Endothelial cell of umbilical vein (primary cell): ENCODE results near the gene MESD. TPM values are rescaled to one million over a fixed set of nuclear protein-coding genes. Genes with fewer than 3 reads are reported as not detected.

Experiments used
- BruUV-seq: library from RNA; stranded (reverse); fragments of 400-500 nt; replicated peaks from 2 replicates; lab custom pipeline; 2021; lab: Mats Ljungman, UMichigan
- CTCF ChIA-PET: fragments of 300-600, 350-600 bp; sonication (Branson Sonifier 250); formaldehyde crosslinking; loops from one replicate; lab custom pipeline; 2021; ENCODE audit warnings: antibody characterized with exemption, inconsistent platforms; lab: Charles Lee
- POLR2A ChIA-PET: fragments of 300-600, 350-600 bp; sonication (Branson Sonifier 250); formaldehyde crosslinking; loops from one replicate; lab custom pipeline; 2021; ENCODE audit warnings: antibody characterized with exemption, inconsistent platforms; lab: Charles Lee
- DNase-seq: peaks from one replicate; pipeline ENCODE4 v3.0.0-alpha.2; 2011; ENCODE audit warnings: low read depth, low spot score
- FAIRE-seq: peaks from 2 replicates; lab custom pipeline; 2011; peaks lifted over from hg19 to GRCh38; lab: Jason Lieb, UNC
- H2AFZ ChIP-seq: 2 replicates; pipeline ENCODE4 v1.6.0; 2012; ENCODE audit warnings: low read depth, low read length, control low read depth, inconsistent platforms
- H3K27ac ChIP-seq: 2 replicates; pipeline ENCODE4 v1.5.1; 2011; ENCODE audit warnings: low read depth, mild to moderate bottlenecking, control low read depth, low read length, moderate library complexity; ENCODE audit not compliant: insufficient read depth
- H3K27me3 ChIP-seq, 2 experiments: 2 replicates each; pipeline versions ENCODE4 v1.6.0 to v1.6.1; 2011; ENCODE audit warnings: low read length in 2 of 2, mixed read lengths in 1 of 2; ENCODE audit not compliant: control insufficient read depth in 2 of 2, insufficient read depth in 2 of 2
- H3K36me3 ChIP-seq, 2 experiments: 2 replicates in 1 of 2; 3 replicates in 1 of 2; pipeline ENCODE4 v1.5.1; 2011; ENCODE audit warnings: low read length in 2 of 2, mild to moderate bottlenecking in 1 of 2, moderate library complexity in 1 of 2; ENCODE audit not compliant: control insufficient read depth in 2 of 2, insufficient read depth in 2 of 2; ENCODE audit errors: extremely low read depth in 1 of 2
- H3K4me1 ChIP-seq: 3 replicates; pipeline ENCODE4 v1.5.1; 2011; ENCODE audit warnings: mild to moderate bottlenecking, low read length; ENCODE audit not compliant: control insufficient read depth, insufficient read depth; ENCODE audit errors: extremely low read depth
- H3K4me2 ChIP-seq: 2 replicates; pipeline ENCODE4 v1.6.1; 2011; ENCODE audit warnings: low read length, control low read depth, mixed read lengths; ENCODE audit not compliant: insufficient read depth
- H3K4me3 ChIP-seq, 3 experiments: fragments of 200-600 bp in 1 of 3; sonication (generic), shearing (Covaris generic) in 1 of 3; replicated peaks in 1 of 3; 2 replicates each; pipeline ENCODE4 v1.5.1; 2011 to 2016; ENCODE audit warnings: control low read depth in 3 of 3, low read length in 3 of 3, mild to moderate bottlenecking in 2 of 3, inconsistent platforms in 1 of 3, low read depth in 1 of 3, moderate library complexity in 1 of 3; ENCODE audit not compliant: insufficient read depth in 1 of 3
- H3K79me2 ChIP-seq: 2 replicates; pipeline ENCODE4 v1.6.0; 2012; ENCODE audit warnings: low read length, inconsistent platforms; ENCODE audit not compliant: control insufficient read depth, insufficient read depth
- H3K9ac ChIP-seq: replicated peaks from 2 replicates; pipeline ENCODE3; 2011; ENCODE audit warnings: low read length, control low read depth; ENCODE audit not compliant: insufficient read depth; ENCODE audit errors: extremely low read depth
- H3K9me1 ChIP-seq: replicated peaks from 3 replicates; pipeline ENCODE4 v1.6.0; 2011; ENCODE audit warnings: mild to moderate bottlenecking, low read length; ENCODE audit not compliant: control insufficient read depth, insufficient read depth; ENCODE audit errors: extremely low read depth
- H3K9me3 ChIP-seq: replicated peaks from 2 replicates; pipeline ENCODE4 v1.5.1; 2012; ENCODE audit warnings: low read length, inconsistent platforms; ENCODE audit not compliant: control insufficient read depth, insufficient read depth
- H4K20me1 ChIP-seq: replicated peaks from 2 replicates; pipeline ENCODE3; 2011; ENCODE audit warnings: mild to moderate bottlenecking, low read length; ENCODE audit not compliant: control insufficient read depth, insufficient read depth; ENCODE audit errors: extremely low read depth
- EZH2 ChIP-seq: IDR thresholded peaks from 2 replicates; pipeline ENCODE4 v1.6.1; 2012; ENCODE audit warnings: borderline replicate concordance, low read depth, mild to moderate bottlenecking, moderate library complexity, low read length, inconsistent platforms; ENCODE audit not compliant: severe bottlenecking
- FOS ChIP-seq: IDR thresholded peaks from 2 replicates; pipeline ENCODE4 v1.6.1; 2011; ENCODE audit warnings: mild to moderate bottlenecking, low read length, moderate library complexity, borderline replicate concordance; ENCODE audit not compliant: insufficient read depth
- GATA2 ChIP-seq: IDR thresholded peaks from 2 replicates; pipeline ENCODE4 v1.7.0; 2011; ENCODE audit warnings: low read depth, mild to moderate bottlenecking, moderate library complexity, mixed read lengths, low read length; ENCODE audit not compliant: insufficient read length, insufficient read depth
- JUN ChIP-seq: IDR thresholded peaks from 2 replicates; pipeline ENCODE4 v1.6.1; 2011; ENCODE audit warnings: borderline replicate concordance, low read depth; ENCODE audit not compliant: insufficient read length, insufficient read depth
- MAX ChIP-seq: IDR thresholded peaks from 2 replicates; pipeline ENCODE4 v1.6.1; 2011; ENCODE audit not compliant: insufficient read depth, insufficient read length
- MYC ChIP-seq: IDR thresholded peaks from one replicate; pipeline ENCODE4 v1.6.1; 2011; ENCODE audit warnings: mild to moderate bottlenecking, low read depth, low read length
- POLR2A ChIP-seq: IDR thresholded peaks from 2 replicates; pipeline ENCODE4 v1.6.1; 2012; ENCODE audit warnings: low read depth, mild to moderate bottlenecking, control low read depth, low read length
- POLR2AphosphoS5 ChIP-seq: IDR thresholded peaks from 2 replicates; pipeline ENCODE4 v1.6.1; 2012; ENCODE audit warnings: low read depth, mild to moderate bottlenecking, control low read depth, low read length, moderate library complexity; ENCODE audit not compliant: insufficient read depth
- dilution Hi-C: fragments of 300-500 bp; cut with MboI; formaldehyde crosslinking; loops from one replicate; pipeline ENCODE4 v1.15.0; 2019; ENCODE audit warnings: low sequenced_read_pairs; ENCODE audit not compliant: extremely low pct_ligation_motif_present
- intact Hi-C: fragments of 100-400 bp; cut with micrococcal nuclease; formaldehyde crosslinking; loops from one replicate; pipeline ENCODE4 v1.10.0; 2022
- polyA plus RNA-seq, 4 experiments: library from polyadenylated mRNA; depleted of rRNA in 3 of 4; stranded (reverse) in 3 of 4; unstranded in 1 of 4; fragments of >200 nt; gene quantifications; 2 replicates each; pipeline versions ENCODE4 v1.2.1 to v1.2.3, GENCODE V29; 2011 to 2012; ENCODE audit warnings: missing spikeins in 1 of 4
- total RNA-seq: library from RNA; stranded (reverse); gene quantifications from 2 replicates; pipeline ENCODE4 v1.2.3, GENCODE V29; 2021
- TF ChIP-seq, protein P1 (sequence below), 2 donors: IDR thresholded peaks; 1 replicate in 1 of 2; 2 replicates in 1 of 2; pipeline ENCODE4 v1.5.1; 2011; ENCODE audit warnings: low read length in 2 of 2, mild to moderate bottlenecking in 2 of 2, moderate library complexity in 2 of 2, control low read depth in 1 of 2, inconsistent platforms in 1 of 2, low read depth in 1 of 2; ENCODE audit not compliant: insufficient read depth in 1 of 2; ENCODE audit errors: extremely low read depth in 1 of 2

MESD gene
- total and polyA plus RNA-seq, 2 donors (not counting 3 experiments of a cell fraction or from before 2014, with no cell fraction given) = 12.8 to 30.5 TPM

GRCh38 chr15:80967451-80967850 is 22.2 kb downstream of the MESD start:
- intact Hi-C loops = no loop called here
- DNase-seq (no peak), FAIRE-seq (no peak)
- no peaks in the 10 kb centered on the region for H3K9me3 ChIP-seq
- peaks cover 0 to 6% of the 10 kb centered on the region in 2 experiments for H3K36me3 ChIP-seq
- TF ChIP-seq FOS (no peak), GATA2 (no peak), POLR2AphosphoS5 (no peak), MAX (no peak), MYC (no peak), EZH2 (no peak), POLR2A (no peak), JUN (no peak)
- TF ChIP-seq, protein P1, sequence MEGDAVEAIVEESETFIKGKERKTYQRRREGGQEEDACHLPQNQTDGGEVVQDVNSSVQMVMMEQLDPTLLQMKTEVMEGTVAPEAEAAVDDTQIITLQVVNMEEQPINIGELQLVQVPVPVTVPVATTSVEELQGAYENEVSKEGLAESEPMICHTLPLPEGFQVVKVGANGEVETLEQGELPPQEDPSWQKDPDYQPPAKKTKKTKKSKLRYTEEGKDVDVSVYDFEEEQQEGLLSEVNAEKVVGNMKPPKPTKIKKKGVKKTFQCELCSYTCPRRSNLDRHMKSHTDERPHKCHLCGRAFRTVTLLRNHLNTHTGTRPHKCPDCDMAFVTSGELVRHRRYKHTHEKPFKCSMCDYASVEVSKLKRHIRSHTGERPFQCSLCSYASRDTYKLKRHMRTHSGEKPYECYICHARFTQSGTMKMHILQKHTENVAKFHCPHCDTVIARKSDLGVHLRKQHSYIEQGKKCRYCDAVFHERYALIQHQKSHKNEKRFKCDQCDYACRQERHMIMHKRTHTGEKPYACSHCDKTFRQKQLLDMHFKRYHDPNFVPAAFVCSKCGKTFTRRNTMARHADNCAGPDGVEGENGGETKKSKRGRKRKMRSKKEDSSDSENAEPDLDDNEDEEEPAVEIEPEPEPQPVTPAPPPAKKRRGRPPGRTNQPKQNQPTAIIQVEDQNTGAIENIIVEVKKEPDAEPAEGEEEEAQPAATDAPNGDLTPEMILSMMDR (IDR thresholded peaks at IDR 0.05; ENCODE audit: extremely low read depth in 1 of 2, insufficient read depth in 1 of 2, low read depth in 1 of 2, low read length in 2 of 2) = no peak
- ChIA-PET CTCF (interaction anchor here (0.8 to 6.5 kb wide), 10 partner anchors 10 to 513 kb away, joined by 3 to 101 read pairs (median 15); partner anchors contain the start of gene CEMIP), POLR2A (no interaction called here)
- BruUV-seq = no TSS peak
- H3K9ac ChIP-seq = no peak overlapping the region
- dilution Hi-C loops = no loop called here
- no peak overlapping the region for H3K4me3 ChIP-seq
- H3K27ac ChIP-seq = no peak overlapping the region
- H3K79me2 ChIP-seq = no peaks in the 10 kb centered on the region
- H3K27me3 ChIP-seq = no peaks in the 10 kb centered on the region
- no peak overlapping the region for H3K4me2 ChIP-seq
- H3K4me1 ChIP-seq = no peaks in the 10 kb centered on the region
- no peaks in the 10 kb centered on the region for H4K20me1 ChIP-seq
- no peaks in the 10 kb centered on the region for H3K9me1 ChIP-seq
- H2AFZ ChIP-seq = no peak overlapping the region
